Naive thymus-derived CD8-positive, alpha-beta T cell (primary cell): Measurements from ENCODE around the gene EIF3A. TPM values are rescaled to one million over a fixed set of nuclear protein-coding genes. Genes with fewer than 3 reads are reported as not detected.

ENCODE experiments used
- ATAC-seq, 2 donors: fragments of 150-1000 bp; cut with Tn5 transposase in 1 of 2; sonication (Bioruptor Pico), chemical (Tn5 transposase) in 1 of 2; 1 replicate in 1 of 2; 2 replicates in 1 of 2; pipeline ENCODE4 v1.10.0; 2021; ENCODE audit warnings: mild to moderate bottlenecking in 2 of 2, moderate library complexity in 2 of 2
- POLR2A ChIA-PET: fragments of 350-600 bp; sonication (Branson Sonifier 250); formaldehyde crosslinking; loops from one replicate; lab custom pipeline; 2021; ENCODE audit warnings: antibody characterized with exemption; lab: Charles Lee
- DNase-seq, 10 donors: peaks; one replicate each; pipeline versions ENCODE4 v3.0.0 to v3.0.0-alpha.2; 2020 to 2022
- H3K27ac Mint-ChIP-seq, 10 donors: one replicate each; pipeline ENCODE4 v1.8.0; 2020 to 2022; ENCODE audit warnings: mild to moderate bottlenecking in 10 of 10, mixed read lengths in 10 of 10, moderate library complexity in 4 of 10, inconsistent platforms in 1 of 10
- H3K27me3 Mint-ChIP-seq, 5 donors: one replicate each; pipeline ENCODE4 v1.8.0; 2021 to 2022; ENCODE audit warnings: mixed read lengths in 5 of 5
- H3K36me3 Mint-ChIP-seq, 3 donors: one replicate each; pipeline ENCODE4 v1.8.0; 2020 to 2022; ENCODE audit warnings: mixed read lengths in 3 of 3, mild to moderate bottlenecking in 2 of 3, inconsistent platforms in 1 of 3
- H3K4me1 Mint-ChIP-seq, 4 donors: one replicate each; pipeline ENCODE4 v1.8.0; 2021 to 2022; ENCODE audit warnings: mixed read lengths in 4 of 4
- H3K4me3 Mint-ChIP-seq, 10 donors: one replicate each; pipeline ENCODE4 v1.8.0; 2020 to 2022; ENCODE audit warnings: mild to moderate bottlenecking in 10 of 10, mixed read lengths in 10 of 10, moderate library complexity in 6 of 10, inconsistent platforms in 1 of 10
- H3K9me3 Mint-ChIP-seq, 9 donors: one replicate each; pipeline ENCODE4 v1.8.0; 2020 to 2022; ENCODE audit warnings: mixed read lengths in 9 of 9, mild to moderate bottlenecking in 3 of 9, inconsistent platforms in 1 of 9, moderate library complexity in 1 of 9
- polyA plus RNA-seq, 3 donors: library from polyadenylated mRNA; unstranded; fragments of 300-500 nt; fragmentation: Illumina TruSeq; gene quantifications; one replicate each; pipeline ENCODE4 v1.2.3, GENCODE V29; 2021
- total RNA-seq, 8 experiments: library from RNA in 2 of 8; stranded (reverse) in 2 of 8; gene quantifications; one replicate each; pipeline ENCODE4 v1.2.3 and lab custom pipeline; 2021 to 2026

EIF3A gene
- total RNA-seq (10 to 100 TPM; 88.2 to 93.6 TPM), polyA plus RNA-seq (10 to 100 TPM; 30.0 to 56.2 (median 45.0) TPM), total RNA-seq (lab: John Stamatoyannopoulos, UW) (315 to 744 (median 402) reads per million in 6 experiments)

GRCh38 chr10:119080521-119081259, at the start of gene EIF3A:
TSS of gene EIF3A (minus strand) at chr10:119080817. CDS start at chr10:119080676, 141 bp downstream.
- POLR2A ChIA-PET, result interaction anchor here (1.0 to 2.9 kb wide), 7 partner anchors 10 to 792 kb away, joined by 3 to 20 read pairs (median 5); partner anchors contain the start of genes DENND10, MCMBP and SFXN4
- Mint-ChIP-seq H3K4me3 (peak within 1 kb of the TSS; percentile 93 to 100 (median 96)), H3K27me3 (no peaks in the 10 kb centered on the region), H3K9me3 (no peaks in the 10 kb centered on the region), H3K36me3 (peaks cover 0 to 9% (median 0%) of the 10 kb centered on the region in 3 donors), H3K4me1 (peaks cover 26 to 61% (median 42%) of the 10 kb centered on the region in 4 donors), H3K27ac (peak within 1 kb of the TSS; percentile 94 to 99 (median 98))
- ATAC-seq, result peak; percentile 77 to 80
- peak; percentile 82 to 94 (median 92) for DNase-seq

- no peak for DNase-seq
- H3K36me3 Mint-ChIP-seq, result peaks cover 0 to 52% (median 25%) of the 10 kb centered on the region in 3 donors
- H3K4me1 Mint-ChIP-seq, result peaks cover 17 to 28% (median 26%) of the 10 kb centered on the region in 4 donors
- no peaks in the 10 kb centered on the region for H3K9me3 Mint-ChIP-seq
- no peaks in the 10 kb centered on the region for H3K27me3 Mint-ChIP-seq
- ATAC-seq, result no peak
- no peak overlapping the region for H3K4me3 Mint-ChIP-seq
- peak overlapping the region in 4 of 10 donors; percentile 8 to 96 (median 24) for H3K27ac Mint-ChIP-seq
- POLR2A ChIA-PET, result no interaction called here
Observed at GRCh38 chr10:119129721-119130120, 49.1 kb upstream of the EIF3A start.

- no peak overlapping the region for H3K4me3 Mint-ChIP-seq
- DNase-seq, result no peak
- POLR2A ChIA-PET, result interaction anchor here (0.7 to 1.5 kb wide), 2 partner anchors 23 to 69 kb away, joined by 3 to 4 read pairs; no protein-coding TSS in a partner anchor
- H3K4me1 Mint-ChIP-seq, result peaks cover 4 to 9% (median 8%) of the 10 kb centered on the region in 4 donors
- H3K27ac Mint-ChIP-seq, result no peak overlapping the region
- no peaks in the 10 kb centered on the region for H3K27me3 Mint-ChIP-seq
- no peaks in the 10 kb centered on the region for H3K9me3 Mint-ChIP-seq
- no peak for ATAC-seq
- H3K36me3 Mint-ChIP-seq, result peaks cover 0 to 69% (median 42%) of the 10 kb centered on the region in 3 donors
Observed at GRCh38 chr10:119125942-119126341, 45.3 kb upstream of the EIF3A start.

- peaks cover 0 to 76% (median 32%) of the 10 kb centered on the region in 3 donors for H3K36me3 Mint-ChIP-seq
- H3K27me3 Mint-ChIP-seq, result no peaks in the 10 kb centered on the region
- H3K4me1 Mint-ChIP-seq, result peaks cover 0 to 6% (median 2%) of the 10 kb centered on the region in 4 donors
- no peak for DNase-seq
- H3K4me3 Mint-ChIP-seq, result no peak overlapping the region
- POLR2A ChIA-PET, result no interaction called here
- no peaks in the 10 kb centered on the region for H3K9me3 Mint-ChIP-seq
- ATAC-seq, result no peak
- H3K27ac Mint-ChIP-seq, result no peak overlapping the region
Observed at GRCh38 chr10:119120875-119121274, 40.3 kb upstream of the EIF3A start.

GRCh38 chr10:119120413-119120867, 39.8 kb upstream of the EIF3A start:
- H3K9me3 Mint-ChIP-seq, result no peaks in the 10 kb centered on the region
- peaks cover 0 to 72% (median 31%) of the 10 kb centered on the region in 3 donors for H3K36me3 Mint-ChIP-seq
- POLR2A ChIA-PET, result no interaction called here
- peaks cover 0 to 6% (median 2%) of the 10 kb centered on the region in 4 donors for H3K4me1 Mint-ChIP-seq
- no peak for DNase-seq
- no peak overlapping the region for H3K4me3 Mint-ChIP-seq
- peak overlapping the region in 1 of 10 donors; percentile 44 for H3K27ac Mint-ChIP-seq
- H3K27me3 Mint-ChIP-seq, result no peaks in the 10 kb centered on the region
- ATAC-seq, result no peak

GRCh38 chr10:119119400-119119799, 38.8 kb upstream of the EIF3A start:
- Mint-ChIP-seq H3K36me3 (peaks cover 0 to 69% (median 27%) of the 10 kb centered on the region in 3 donors), H3K27ac (no peak overlapping the region), H3K4me3 (no peak overlapping the region), H3K27me3 (no peaks in the 10 kb centered on the region), H3K9me3 (no peaks in the 10 kb centered on the region), H3K4me1 (peaks cover under 1 to 9% (median 4%) of the 10 kb centered on the region in 4 donors)
- DNase-seq, result no peak
- ATAC-seq, result no peak
- POLR2A ChIA-PET, result interaction anchor here (0.7 kb wide), 1 partner anchor 238 kb away, joined by 3 read pairs; no protein-coding TSS in a partner anchor

- POLR2A ChIA-PET, result no interaction called here
- Mint-ChIP-seq H3K36me3 (peaks cover 0 to 74% (median 24%) of the 10 kb centered on the region in 3 donors), H3K27ac (peak overlapping the region in 1 of 10 donors; percentile 3), H3K27me3 (no peaks in the 10 kb centered on the region), H3K9me3 (no peaks in the 10 kb centered on the region), H3K4me1 (peaks cover 8 to 18% (median 12%) of the 10 kb centered on the region in 4 donors), H3K4me3 (no peak overlapping the region)
- DNase-seq (no peak), ATAC-seq (no peak)
Observed at GRCh38 chr10:119118231-119118630, 37.6 kb upstream of the EIF3A start.

GRCh38 chr10:119116326-119116951, 35.8 kb upstream of the EIF3A start:
- Mint-ChIP-seq H3K36me3 (peaks cover 0 to 73% (median 13%) of the 10 kb centered on the region in 3 donors), H3K4me3 (no peak overlapping the region), H3K4me1 (peaks cover 8 to 18% (median 12%) of the 10 kb centered on the region in 4 donors), H3K27me3 (no peaks in the 10 kb centered on the region), H3K9me3 (no peaks in the 10 kb centered on the region), H3K27ac (no peak overlapping the region)
- POLR2A ChIA-PET, result no interaction called here
- ATAC-seq (no peak), DNase-seq (no peak)

GRCh38 chr10:119115926-119116325, 35.3 kb upstream of the EIF3A start:
- Mint-ChIP-seq H3K27ac (no peak overlapping the region), H3K27me3 (no peaks in the 10 kb centered on the region), H3K4me1 (peaks cover 8 to 18% (median 12%) of the 10 kb centered on the region in 4 donors), H3K9me3 (no peaks in the 10 kb centered on the region), H3K4me3 (no peak overlapping the region), H3K36me3 (peaks cover 0 to 71% (median 12%) of the 10 kb centered on the region in 3 donors)
- DNase-seq, result no peak
- POLR2A ChIA-PET, result no interaction called here
- no peak for ATAC-seq

GRCh38 chr10:119113751-119114732, 33.4 kb upstream of the EIF3A start:
- Mint-ChIP-seq H3K4me1 (peaks cover 8 to 13% (median 9%) of the 10 kb centered on the region in 4 donors), H3K27ac (peak overlapping the region in 9 of 10 donors; percentile 3 to 88 (median 61)), H3K27me3 (no peaks in the 10 kb centered on the region), H3K9me3 (no peaks in the 10 kb centered on the region), H3K36me3 (peaks cover 0 to 69% (median 9%) of the 10 kb centered on the region in 3 donors), H3K4me3 (no peak overlapping the region)
- ATAC-seq (peak in 1 of 2 donors; percentile 65), DNase-seq (peak in 2 of 10 donors; percentile 3 to 9)
- POLR2A ChIA-PET, result interaction anchor here (0.7 kb wide), 1 partner anchor 50 kb away, joined by 3 read pairs; no protein-coding TSS in a partner anchor

- no peaks in the 10 kb centered on the region for H3K27me3 Mint-ChIP-seq
- POLR2A ChIA-PET, result no interaction called here
- peaks cover 8 to 15% (median 11%) of the 10 kb centered on the region in 4 donors for H3K4me1 Mint-ChIP-seq
- ATAC-seq, result no peak
- H3K27ac Mint-ChIP-seq, result no peak overlapping the region
- no peaks in the 10 kb centered on the region for H3K9me3 Mint-ChIP-seq
- no peak for DNase-seq
- H3K36me3 Mint-ChIP-seq, result peaks cover 0 to 65% (median 11%) of the 10 kb centered on the region in 3 donors
- no peak overlapping the region for H3K4me3 Mint-ChIP-seq
Observed at GRCh38 chr10:119112056-119112455, 31.4 kb upstream of the EIF3A start.
